ENCODE data around the gene MBD3L4.
"Not testable (repeated sequence)": the region's sequence is repeated elsewhere in the genome, so short reads cannot be mapped to it uniquely, and the experiment has no call there.

Gene MBD3L4

DNA sequence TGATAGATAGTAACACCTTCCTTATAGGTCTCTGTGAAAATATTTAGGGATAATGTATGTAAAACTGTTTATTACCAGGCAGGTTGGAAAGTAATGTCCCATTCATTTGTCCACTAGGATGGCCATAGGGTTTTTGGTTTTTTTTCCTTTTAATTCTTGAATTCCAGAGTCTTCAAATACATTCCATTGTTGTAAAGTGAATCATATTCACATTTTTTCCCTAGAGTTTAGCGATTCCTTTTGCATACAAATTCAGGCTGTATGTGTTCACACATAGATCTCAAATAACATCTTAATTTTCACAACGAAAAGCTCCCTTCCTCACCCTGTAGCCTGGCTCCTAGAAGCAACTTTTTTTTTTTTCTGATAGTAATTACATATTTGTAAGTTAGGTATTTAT lies 27.7 kb upstream of the MBD3L4 start:
- TF ChIP-seq TAF1 (IDR thresholded peaks at IDR 0.05; ENCODE audit: borderline replicate concordance, insufficient read depth, low read length) (no peak), FOXP2 (optimal IDR thresholded peaks at IDR 0.05; ENCODE audit: borderline replicate concordance, extremely low read depth, extremely low read length, insufficient read depth) (no peak), POLR2AphosphoS5 (IDR thresholded peaks at IDR 0.05; ENCODE audit: low read depth, low read length) (no peak), SIN3A (IDR thresholded peaks at IDR 0.05; ENCODE audit: borderline replicate concordance, insufficient read depth, low read length) (no peak)
- TF ChIP-seq, protein P1, sequence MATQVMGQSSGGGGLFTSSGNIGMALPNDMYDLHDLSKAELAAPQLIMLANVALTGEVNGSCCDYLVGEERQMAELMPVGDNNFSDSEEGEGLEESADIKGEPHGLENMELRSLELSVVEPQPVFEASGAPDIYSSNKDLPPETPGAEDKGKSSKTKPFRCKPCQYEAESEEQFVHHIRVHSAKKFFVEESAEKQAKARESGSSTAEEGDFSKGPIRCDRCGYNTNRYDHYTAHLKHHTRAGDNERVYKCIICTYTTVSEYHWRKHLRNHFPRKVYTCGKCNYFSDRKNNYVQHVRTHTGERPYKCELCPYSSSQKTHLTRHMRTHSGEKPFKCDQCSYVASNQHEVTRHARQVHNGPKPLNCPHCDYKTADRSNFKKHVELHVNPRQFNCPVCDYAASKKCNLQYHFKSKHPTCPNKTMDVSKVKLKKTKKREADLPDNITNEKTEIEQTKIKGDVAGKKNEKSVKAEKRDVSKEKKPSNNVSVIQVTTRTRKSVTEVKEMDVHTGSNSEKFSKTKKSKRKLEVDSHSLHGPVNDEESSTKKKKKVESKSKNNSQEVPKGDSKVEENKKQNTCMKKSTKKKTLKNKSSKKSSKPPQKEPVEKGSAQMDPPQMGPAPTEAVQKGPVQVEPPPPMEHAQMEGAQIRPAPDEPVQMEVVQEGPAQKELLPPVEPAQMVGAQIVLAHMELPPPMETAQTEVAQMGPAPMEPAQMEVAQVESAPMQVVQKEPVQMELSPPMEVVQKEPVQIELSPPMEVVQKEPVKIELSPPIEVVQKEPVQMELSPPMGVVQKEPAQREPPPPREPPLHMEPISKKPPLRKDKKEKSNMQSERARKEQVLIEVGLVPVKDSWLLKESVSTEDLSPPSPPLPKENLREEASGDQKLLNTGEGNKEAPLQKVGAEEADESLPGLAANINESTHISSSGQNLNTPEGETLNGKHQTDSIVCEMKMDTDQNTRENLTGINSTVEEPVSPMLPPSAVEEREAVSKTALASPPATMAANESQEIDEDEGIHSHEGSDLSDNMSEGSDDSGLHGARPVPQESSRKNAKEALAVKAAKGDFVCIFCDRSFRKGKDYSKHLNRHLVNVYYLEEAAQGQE (IDR thresholded peaks at IDR 0.05; ENCODE audit: insufficient read depth in 1 of 2, low read depth in 2 of 2, low read length in 2 of 2): no peak

DNA sequence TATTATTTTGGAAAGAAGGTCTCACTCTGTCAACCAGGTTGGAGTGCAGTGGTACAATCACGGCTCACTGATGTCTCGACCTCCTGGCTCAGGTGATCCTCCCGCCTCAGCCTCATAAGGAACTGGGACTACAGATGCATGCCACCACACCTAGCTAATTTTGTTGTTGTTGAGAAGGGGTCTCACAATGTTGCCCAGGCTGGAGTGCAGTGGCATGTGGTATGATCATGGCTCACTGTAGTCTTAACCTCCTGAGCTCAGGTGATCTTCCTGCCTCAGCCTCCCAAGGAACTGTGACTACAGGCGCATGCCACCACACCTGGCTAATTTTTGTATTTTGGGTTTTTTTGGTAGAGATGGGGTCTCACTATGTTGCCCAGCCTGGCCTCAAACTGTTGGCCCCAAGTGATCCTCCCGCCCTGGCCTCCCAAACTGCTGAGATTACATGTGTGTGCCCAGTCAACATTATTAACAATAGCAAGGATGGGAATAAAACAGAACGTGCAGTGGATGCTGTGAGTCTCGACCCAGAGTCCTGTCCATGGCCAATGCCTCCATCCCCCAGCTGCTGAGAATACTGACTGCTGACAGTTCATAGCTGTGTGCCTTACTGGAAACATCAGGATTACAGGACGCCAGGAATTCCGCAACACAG lies 23.9 kb upstream of the MBD3L4 start:
- TF ChIP-seq TAF1 (IDR thresholded peaks at IDR 0.05; ENCODE audit: borderline replicate concordance, insufficient read depth, low read length): no peak
- TF ChIP-seq, protein P1 (IDR thresholded peaks at IDR 0.05; ENCODE audit: insufficient read depth in 1 of 2, low read depth in 2 of 2, low read length in 2 of 2): no peak
- no peak for TF ChIP-seq POLR2AphosphoS5 (IDR thresholded peaks at IDR 0.05; ENCODE audit: low read depth, low read length)
- no peak for TF ChIP-seq FOXP2 (optimal IDR thresholded peaks at IDR 0.05; ENCODE audit: borderline replicate concordance, extremely low read depth, extremely low read length, insufficient read depth)
- TF ChIP-seq SIN3A (IDR thresholded peaks at IDR 0.05; ENCODE audit: borderline replicate concordance, insufficient read depth, low read length): no peak

DNA sequence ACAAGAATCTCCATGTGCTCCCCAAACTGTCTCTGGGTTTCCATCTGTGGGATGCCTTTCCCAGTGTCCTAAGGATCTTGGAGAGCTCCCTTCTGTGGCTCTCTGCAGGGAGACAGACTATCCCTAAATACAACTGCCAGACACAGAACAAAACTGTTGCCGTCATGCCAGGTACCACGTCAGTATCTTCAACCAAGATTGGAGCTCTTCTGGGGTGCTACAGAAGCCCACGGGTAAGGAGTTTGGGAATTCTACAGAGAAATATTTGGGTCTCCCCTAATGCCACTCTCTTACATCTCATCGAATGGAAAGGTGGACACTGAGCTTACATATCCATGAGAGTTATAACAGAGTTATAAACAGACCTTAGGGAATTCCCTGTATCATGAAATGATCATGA lies 23.4 kb upstream of the MBD3L4 start:
- TF ChIP-seq FOXP2 (optimal IDR thresholded peaks at IDR 0.05; ENCODE audit: borderline replicate concordance, extremely low read depth, extremely low read length, insufficient read depth): no peak
- TF ChIP-seq TAF1 (IDR thresholded peaks at IDR 0.05; ENCODE audit: borderline replicate concordance, insufficient read depth, low read length): no peak
- TF ChIP-seq SIN3A (IDR thresholded peaks at IDR 0.05; ENCODE audit: borderline replicate concordance, insufficient read depth, low read length): no peak
- TF ChIP-seq, protein P1 (IDR thresholded peaks at IDR 0.05; ENCODE audit: insufficient read depth in 1 of 2, low read depth in 2 of 2, low read length in 2 of 2): no peak
- no peak for TF ChIP-seq POLR2AphosphoS5 (IDR thresholded peaks at IDR 0.05; ENCODE audit: low read depth, low read length)

DNA sequence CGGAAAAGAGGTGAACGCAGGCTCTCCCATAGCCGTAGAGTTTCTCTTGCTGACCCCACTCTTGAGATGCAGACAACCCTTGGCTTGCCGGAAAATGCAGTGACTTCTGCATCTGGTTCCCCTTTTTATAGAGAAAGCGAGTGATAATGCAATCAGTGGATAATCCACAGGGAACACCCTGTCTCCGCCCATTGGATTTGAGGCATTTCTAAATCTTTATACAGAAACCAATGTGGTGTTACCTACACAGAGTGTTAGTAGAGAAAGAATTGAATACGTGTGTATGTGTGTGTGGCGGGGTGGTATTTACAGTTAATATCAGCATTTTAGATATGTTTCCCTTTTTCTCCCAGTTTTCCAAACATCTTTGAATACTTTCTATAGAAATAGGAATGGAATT lies 18.6 kb upstream of the MBD3L4 start, which contains the start of gene MBD3L3:
MBD3L3 (minus strand) TSS at position 101 of the 400 bp plus-strand sequence; CDS start at position 30, 71 bp downstream.
- TF ChIP-seq, protein P1 (IDR thresholded peaks at IDR 0.05; ENCODE audit: insufficient read depth in 1 of 2, low read depth in 2 of 2, low read length in 2 of 2): not testable (repeated sequence)
- not testable (repeated sequence) for TF ChIP-seq SIN3A (IDR thresholded peaks at IDR 0.05; ENCODE audit: borderline replicate concordance, insufficient read depth, low read length); POLR2AphosphoS5 (IDR thresholded peaks at IDR 0.05; ENCODE audit: low read depth, low read length)

Measured in PFSK-1 (cell line).